Kidney (tissue), 14 donors: ENCODE data around the gene SEMA5B. TPM values are rescaled to one million over a fixed set of nuclear protein-coding genes. Genes with fewer than 3 reads are reported as not detected.

Experiments used
- DNase-seq, 5 donors: peaks; one replicate each; pipeline ENCODE4 v3.0.0-alpha.2; 2013 to 2020
- FAIRE-seq: peaks from 2 replicates; lab custom pipeline; 2012; peaks lifted over from hg19 to GRCh38; lab: Jason Lieb, UNC
- H3K27ac ChIP-seq, 2 donors: one replicate each; pipeline ENCODE4 v1.7.0; 2013; ENCODE audit warnings: low read depth in 2 of 2, low read length in 2 of 2, inconsistent platforms in 1 of 2
- H3K27me3 ChIP-seq: one replicate; pipeline ENCODE4 v1.7.1; 2013; ENCODE audit warnings: low read length, inconsistent platforms; ENCODE audit not compliant: control insufficient read depth, insufficient read depth
- H3K36me3 ChIP-seq, 3 donors: one replicate each; pipeline versions ENCODE4 v1.7.0 to v1.7.1; 2013; ENCODE audit warnings: low read length in 3 of 3, control low read depth in 1 of 3, inconsistent platforms in 1 of 3; ENCODE audit not compliant: insufficient read depth in 3 of 3, control insufficient read depth in 2 of 3
- H3K4me1 ChIP-seq, 3 donors: one replicate each; pipeline versions ENCODE4 v1.7.0 to v1.7.1; 2013; ENCODE audit warnings: low read length in 3 of 3, inconsistent platforms in 1 of 3, low read depth in 1 of 3; ENCODE audit not compliant: control insufficient read depth in 2 of 3, insufficient read depth in 2 of 3
- H3K4me3 ChIP-seq, 3 donors: one replicate each; pipeline versions ENCODE4 v1.7.0 to v1.8.1; 2013; ENCODE audit warnings: low read length in 3 of 3, control low read depth in 1 of 3, inconsistent platforms in 1 of 3
- H3K9ac ChIP-seq, 3 donors: one replicate each; pipeline versions ENCODE4 v1.7.0 to v1.7.1; 2013; ENCODE audit warnings: low read length in 3 of 3, control low read depth in 1 of 3, inconsistent platforms in 1 of 3
- H3K9me3 ChIP-seq, 3 donors: one replicate each; pipeline versions ENCODE4 v1.7.0 to v1.7.1; 2013; ENCODE audit warnings: low read length in 3 of 3, control low read depth in 1 of 3, inconsistent platforms in 1 of 3; ENCODE audit not compliant: control insufficient read depth in 2 of 3, insufficient read depth in 1 of 3
- CTCF ChIP-seq: IDR thresholded peaks from 3 replicates; pipeline ENCODE4 v1.5.1; 2012; ENCODE audit warnings: mild to moderate bottlenecking, moderate library complexity, borderline replicate concordance; ENCODE audit not compliant: insufficient read depth; ENCODE audit errors: extremely low read depth
- intact Hi-C: fragments of 100-400 bp; cut with DNase I; formaldehyde crosslinking; loops from one replicate; pipeline ENCODE4 v1.11.1; 2022
- polyA plus RNA-seq: library from polyadenylated mRNA; stranded (reverse); fragments of 350-450 nt; fragmentation: Illumina TruSeq; extraction: RNeasy Lipid Tissue Mini Kit (QIAGEN cat#74804); gene quantifications from one replicate; pipeline ENCODE4 v1.2.3, GENCODE V29; 2014; ENCODE audit warnings: low read depth, low replicate concordance; ENCODE audit not compliant: insufficient read depth
- total RNA-seq: library from RNA; stranded (reverse); fragmentation: NEBNext Ultra II Directional; extraction: Animal tissue kit (Norgen Biotek cat#: 25700); gene quantifications from one replicate; pipeline ENCODE4 v1.2.1, GENCODE V29; 2021
- donor health status: control.
- donor health status: control.
- donor health status: control.
- donor health status: control.
- donor health status: control.
- donor health status: DM: yes; HTN: yes; CAD: no.
- donor health status: Normal renal cell carcinoma (clear cell type).

SEMA5B gene
- total and polyA plus RNA-seq, 2 donors from 2014 or later: 6.6 to 8.4 TPM

- no peak for FAIRE-seq
- intact Hi-C loops: no loop called here
- DNase-seq: no peak
Measured at GRCh38 chr3:123034120-123034519, 6.6 kb upstream of the SEMA5B start.

GRCh38 chr3:123032057-123032456 lies 4.5 kb upstream of the SEMA5B start:
- intact Hi-C loops: no loop called here
- H3K27me3 ChIP-seq: no peaks in the 10 kb centered on the region
- FAIRE-seq: no peak
- no peak overlapping the region for H3K27ac ChIP-seq
- no peak for DNase-seq
- no peak overlapping the region for H3K9ac ChIP-seq
- H3K4me3 ChIP-seq: no peak overlapping the region
- no peak for TF ChIP-seq CTCF
- no peaks in the 10 kb centered on the region for H3K9me3 ChIP-seq
- H3K4me1 ChIP-seq: peaks cover 0 to 11% (median 6%) of the 10 kb centered on the region in 3 donors
- H3K36me3 ChIP-seq: no peaks in the 10 kb centered on the region

More at GRCh38 chr3:123034120-123034519, 6.6 kb upstream of the SEMA5B start:
- Histone ChIP-seq H3K27ac (no peak overlapping the region), H3K36me3 (no peaks in the 10 kb centered on the region), H3K4me1 (peaks cover 0 to under 1% (median 0%) of the 10 kb centered on the region in 3 donors), H3K4me3 (no peak overlapping the region), H3K9ac (no peak overlapping the region), H3K9me3 (no peaks in the 10 kb centered on the region), H3K27me3 (no peaks in the 10 kb centered on the region)
- no peak for TF ChIP-seq CTCF

DNA sequence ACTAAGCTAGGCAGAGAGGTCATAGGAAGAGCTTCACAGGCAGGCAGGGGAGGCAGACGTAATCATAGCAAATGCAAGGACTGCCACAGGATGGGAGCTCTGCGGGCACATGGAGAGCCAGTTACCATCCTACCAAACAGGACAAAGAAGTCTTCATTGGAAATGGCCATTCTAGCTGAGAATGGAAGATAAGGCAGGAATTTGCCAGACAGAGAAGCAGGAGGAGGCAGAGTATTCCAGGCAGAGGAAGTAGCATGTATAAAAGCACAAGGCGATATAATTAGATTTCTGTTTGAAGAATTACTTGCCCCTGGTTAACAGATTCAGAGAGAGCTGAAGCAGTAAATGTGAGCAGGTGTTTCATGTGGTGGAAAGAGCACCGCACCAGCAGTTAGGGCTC lies 3.5 kb upstream of the SEMA5B start:
- Histone ChIP-seq H3K9me3 (no peaks in the 10 kb centered on the region), H3K36me3 (no peaks in the 10 kb centered on the region), H3K27ac (peak overlapping the region in 1 of 2 donors; percentile 32), H3K27me3 (no peaks in the 10 kb centered on the region), H3K4me1 (peaks cover 0 to 16% (median 6%) of the 10 kb centered on the region in 3 donors), H3K9ac (no peak overlapping the region), H3K4me3 (no peak overlapping the region)
- intact Hi-C loops: no loop called here
- DNase-seq: no peak
- no peak for FAIRE-seq
- no peak for TF ChIP-seq CTCF
